IMR-90 (cell line): Measurements from ENCODE around the gene LEF1. TPM values are rescaled to one million over a fixed set of nuclear protein-coding genes. Genes with fewer than 3 reads are reported as not detected.

ENCODE experiments used
- ATAC-seq: fragments of 200-7000 bp; cut with Tn5 transposase; 2 replicates; pipeline ENCODE4 v1.9.1; 2020; ENCODE audit warnings: low read depth, mild to moderate bottlenecking, moderate library complexity
- BruUV-seq: library from RNA; stranded (reverse); fragments of 400-500 nt; replicated peaks from 2 replicates; lab custom pipeline; 2021; lab: Mats Ljungman, UMichigan
- CTCF ChIA-PET: fragments of 300-600 bp; formaldehyde crosslinking; extraction: SDS; loops from one replicate; lab custom pipeline; 2021; ENCODE audit warnings: antibody characterized with exemption; lab: Yijun Ruan, JAX
- POLR2A ChIA-PET: fragments of 300-600 bp; sonication (Branson Sonifier 250); formaldehyde crosslinking; loops from one replicate; lab custom pipeline; 2022; ENCODE audit warnings: antibody characterized with exemption; ENCODE audit not compliant: unreplicated experiment; lab: Charles Lee
- DNase-seq: peaks from one replicate; pipeline ENCODE4 v3.0.0; 2013
- H2AFZ ChIP-seq: replicated peaks from 2 replicates; pipeline ENCODE3; 2013; ENCODE audit warnings: low read length, mild to moderate bottlenecking; ENCODE audit not compliant: poor library complexity
- H2AK5ac ChIP-seq: 2 replicates; pipeline ENCODE4 v1.6.1; 2013; ENCODE audit warnings: low read depth, low read length, inconsistent platforms
- H2AK9ac ChIP-seq: replicated peaks from 2 replicates; pipeline ENCODE3; 2013; ENCODE audit warnings: mild to moderate bottlenecking, low read depth, low read length, moderate library complexity; ENCODE audit not compliant: poor library complexity
- H2BK120ac ChIP-seq: 2 replicates; pipeline ENCODE4 v1.6.1; 2013; ENCODE audit warnings: low read depth, low read length, inconsistent platforms
- H2BK15ac ChIP-seq: 3 replicates; pipeline ENCODE4 v1.6.1; 2013; ENCODE audit warnings: low read depth, low read length, inconsistent platforms
- H2BK20ac ChIP-seq: 2 replicates; pipeline ENCODE4 v1.6.1; 2013; ENCODE audit warnings: low read depth, mild to moderate bottlenecking, inconsistent platforms, low read length, moderate library complexity
- H2BK5ac ChIP-seq: 2 replicates; pipeline ENCODE4 v1.6.1; 2013; ENCODE audit warnings: mild to moderate bottlenecking, low read depth, low read length, inconsistent platforms; ENCODE audit not compliant: poor library complexity, severe bottlenecking
- H3K14ac ChIP-seq: replicated peaks from 2 replicates; pipeline ENCODE4 v1.6.1; 2013; ENCODE audit warnings: low read depth, low read length, inconsistent platforms
- H3K18ac ChIP-seq: 2 replicates; pipeline ENCODE4 v1.6.1; 2013; ENCODE audit warnings: low read depth, low read length, control low read depth
- H3K23ac ChIP-seq: 2 replicates; pipeline ENCODE4 v1.6.1; 2013; ENCODE audit warnings: low read depth, low read length, inconsistent platforms
- H3K27ac ChIP-seq: 2 replicates; pipeline ENCODE4 v1.5.1; 2013; ENCODE audit warnings: mild to moderate bottlenecking, control low read depth, low read length; ENCODE audit not compliant: insufficient read depth
- H3K27me3 ChIP-seq: 2 replicates; pipeline ENCODE4 v1.6.1; 2013; ENCODE audit warnings: low read length; ENCODE audit not compliant: control insufficient read depth, insufficient read depth
- H3K36me3 ChIP-seq: 2 replicates; pipeline ENCODE4 v1.6.1; 2013; ENCODE audit warnings: low read length, mixed read lengths; ENCODE audit not compliant: control insufficient read depth, insufficient read depth
- H3K4ac ChIP-seq: 2 replicates; pipeline ENCODE4 v1.6.1; 2013; ENCODE audit warnings: low read depth, low read length, inconsistent platforms
- H3K4me1 ChIP-seq: 2 replicates; pipeline ENCODE4 v1.6.1; 2013; ENCODE audit warnings: low read length, mixed read lengths; ENCODE audit not compliant: control insufficient read depth, insufficient read depth
- H3K4me2 ChIP-seq: 2 replicates; pipeline ENCODE4 v1.6.1; 2013; ENCODE audit warnings: low read depth, mild to moderate bottlenecking, control low read depth, low read length, moderate library complexity
- H3K4me3 ChIP-seq: 2 replicates; pipeline ENCODE4 v1.5.1; 2013; ENCODE audit warnings: low read depth, mild to moderate bottlenecking, control low read depth, low read length, moderate library complexity; ENCODE audit not compliant: insufficient read depth
- H3K56ac ChIP-seq: 2 replicates; pipeline ENCODE4 v1.6.1; 2013; ENCODE audit warnings: low read length, inconsistent platforms; ENCODE audit not compliant: insufficient read depth; ENCODE audit errors: extremely low read depth
- H3K79me1 ChIP-seq, 2 experiments: 2 replicates each; pipeline ENCODE4 v1.6.1; 2013; ENCODE audit warnings: low read length in 2 of 2, inconsistent platforms in 1 of 2, low read depth in 1 of 2
- H3K9ac ChIP-seq: 2 replicates; pipeline ENCODE4 v1.6.1; 2013; ENCODE audit warnings: low read depth, low read length, control low read depth
- H3K9me1 ChIP-seq: 2 replicates; pipeline ENCODE4 v1.6.1; 2013; ENCODE audit warnings: low read length, inconsistent platforms; ENCODE audit not compliant: insufficient read depth
- H3K9me3 ChIP-seq: 2 replicates; pipeline ENCODE4 v1.6.1; 2013; ENCODE audit warnings: low read length; ENCODE audit not compliant: control insufficient read depth, insufficient read depth
- H4K20me1 ChIP-seq: 2 replicates; pipeline ENCODE4 v1.6.1; 2013; ENCODE audit warnings: low read length, inconsistent platforms; ENCODE audit not compliant: insufficient read depth
- H4K5ac ChIP-seq: 2 replicates; pipeline ENCODE4 v1.6.1; 2013; ENCODE audit warnings: mild to moderate bottlenecking, low read depth, low read length, control low read depth
- H4K8ac ChIP-seq, 2 experiments: 2 replicates each; pipeline ENCODE4 v1.6.1; 2013; ENCODE audit warnings: low read depth in 2 of 2, low read length in 2 of 2, control low read depth in 1 of 2, inconsistent platforms in 1 of 2
- H4K91ac ChIP-seq: 2 replicates; pipeline ENCODE4 v1.6.1; 2013; ENCODE audit warnings: low read depth, low read length, inconsistent platforms; ENCODE audit not compliant: insufficient read depth
- BHLHE40 ChIP-seq: fragments of 150-350 bp; IDR thresholded peaks from 2 replicates; pipeline ENCODE4 v1.6.1; 2016; ENCODE audit warnings: mild to moderate bottlenecking, low read depth, low read length
- CEBPB ChIP-seq: IDR thresholded peaks from 2 replicates; pipeline ENCODE4 v1.6.1; 2012; ENCODE audit warnings: low read depth, low read length, improper control_type of control experiment
- CHD1 ChIP-seq: IDR thresholded peaks from 2 replicates; pipeline ENCODE4 v1.6.1; 2012; ENCODE audit warnings: low read depth, low read length, improper control_type of control experiment
- MAFK ChIP-seq: IDR thresholded peaks from 2 replicates; pipeline ENCODE4 v1.6.1; 2012; ENCODE audit warnings: low read depth, low read length, improper control_type of control experiment
- MAZ ChIP-seq: IDR thresholded peaks from 2 replicates; pipeline ENCODE4 v1.6.1; 2012; ENCODE audit warnings: low read depth, mild to moderate bottlenecking, low read length, improper control_type of control experiment, moderate library complexity, borderline replicate concordance
- NFE2L2 ChIP-seq: fragments of 150-350 bp; IDR thresholded peaks from 2 replicates; pipeline ENCODE4 v1.6.1; 2016; ENCODE audit warnings: low read depth, mild to moderate bottlenecking, low read length
- POLR2A ChIP-seq: IDR thresholded peaks from 2 replicates; pipeline ENCODE4 v1.6.1; 2012; ENCODE audit warnings: mild to moderate bottlenecking, low read depth, low read length
- RAD21 ChIP-seq: IDR thresholded peaks from 2 replicates; pipeline ENCODE4 v1.6.1; 2012; ENCODE audit warnings: low read length, improper control_type of control experiment
- SMC3 ChIP-seq: fragments of 150-350 bp; IDR thresholded peaks from 2 replicates; pipeline ENCODE4 v1.6.1; 2016; ENCODE audit warnings: low read depth, mild to moderate bottlenecking, antibody characterized with exemption, low read length, moderate library complexity
- WGBS, 2 experiments: methylation state at CpG; one replicate each; pipeline versions ENCODE4 v1.1.5 to v1.1.7; 2013; ENCODE audit warnings: missing lambda C conversion rate in 2 of 2; ENCODE audit not compliant: insufficient read length in 1 of 2; ENCODE audit errors: extremely low coverage in 2 of 2; 5-methylcytosine and 5-hydroxymethylcytosine counted together
- dilution Hi-C: fragments of 300-500 bp; cut with HindIII; formaldehyde crosslinking; loops from one replicate; pipeline ENCODE4 v1.14.3; 2018; ENCODE audit warnings: low sequenced_read_pairs; ENCODE audit not compliant: unreplicated experiment
- in situ Hi-C: fragments of 300-500 bp; cut with MboI; formaldehyde crosslinking; loops from 3 replicates; pipeline ENCODE4 v1.14.3; 2019; ENCODE audit warnings: low sequenced_read_pairs, inconsistent platforms, mixed read lengths
- intact Hi-C: fragments of 100-400 bp; cut with micrococcal nuclease; formaldehyde crosslinking; loops from 2 replicates; pipeline ENCODE4 v1.10.0; 2022
- polyA plus RNA-seq, 3 experiments: library from polyadenylated mRNA; depleted of rRNA; stranded (reverse); fragments of >200 nt; gene quantifications; 2 replicates each; pipeline ENCODE4 v1.2.3, GENCODE V29; 2012; ENCODE audit warnings: low replicate concordance in 1 of 3
- total RNA-seq: library from RNA; depleted of rRNA; stranded (reverse); fragments of >200 nt; gene quantifications from 2 replicates; pipeline ENCODE4 v1.2.3, GENCODE V29; 2012
- TF ChIP-seq, protein P1 (sequence below): fragments of 150-350 bp; IDR thresholded peaks from 2 replicates; pipeline ENCODE4 v1.6.1; 2016; ENCODE audit warnings: low read depth, mild to moderate bottlenecking, low read length, moderate library complexity, borderline replicate concordance
- TF ChIP-seq, protein P2 (sequence below): fragments of 150-350 bp; IDR thresholded peaks from 2 replicates; pipeline ENCODE4 v1.6.1; 2017; ENCODE audit warnings: mild to moderate bottlenecking, antibody characterized with exemption, low read length, low read depth

The LEF1 gene
- total and polyA plus RNA-seq, 2 of the 4 experiments (the other 2 are of a cell fraction): 1.7 to 1.8 TPM

DNA sequence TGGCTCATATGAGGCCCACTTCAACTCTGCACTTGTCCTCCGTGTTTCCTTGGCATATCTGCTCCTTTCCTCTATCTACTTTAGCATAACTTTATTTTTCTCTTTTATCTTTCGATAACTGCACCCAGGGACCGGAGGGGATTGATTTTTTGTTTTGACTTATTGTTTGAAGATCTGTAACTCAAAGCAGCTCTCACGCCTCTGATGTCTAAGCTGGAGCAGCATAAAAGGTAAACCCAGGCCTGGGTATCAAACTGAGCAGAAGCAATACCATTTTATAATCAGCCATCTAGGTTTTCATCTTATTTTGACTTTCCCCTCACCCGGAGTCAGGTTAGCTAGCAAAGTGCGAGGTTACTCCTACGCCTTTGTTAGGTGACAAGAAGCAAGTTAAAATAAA, 28.4 kb downstream of the LEF1 start:
- in situ Hi-C loops: no loop called here
- H4K20me1 ChIP-seq: no peaks in the 10 kb centered on the region
- H2BK15ac ChIP-seq: no peak overlapping the region
- no peaks in the 10 kb centered on the region for H3K4me1 ChIP-seq
- no peak overlapping the region for H2BK120ac ChIP-seq
- no peak overlapping the region for H2AK9ac ChIP-seq
- intact Hi-C loops: loop anchor here (2.0 kb wide), 1 partner anchor 14 kb away; no protein-coding TSS in a partner anchor
- no peak overlapping the region for H3K9ac ChIP-seq
- no peak overlapping the region for H3K4me2 ChIP-seq
- H3K9me3 ChIP-seq: no peaks in the 10 kb centered on the region
- no peaks in the 10 kb centered on the region for H3K9me1 ChIP-seq
- no TSS peak for BruUV-seq
- H4K91ac ChIP-seq: no peak overlapping the region
- no peak for TF ChIP-seq POLR2A
- no peak for TF ChIP-seq RAD21
- TF ChIP-seq, protein P1, sequence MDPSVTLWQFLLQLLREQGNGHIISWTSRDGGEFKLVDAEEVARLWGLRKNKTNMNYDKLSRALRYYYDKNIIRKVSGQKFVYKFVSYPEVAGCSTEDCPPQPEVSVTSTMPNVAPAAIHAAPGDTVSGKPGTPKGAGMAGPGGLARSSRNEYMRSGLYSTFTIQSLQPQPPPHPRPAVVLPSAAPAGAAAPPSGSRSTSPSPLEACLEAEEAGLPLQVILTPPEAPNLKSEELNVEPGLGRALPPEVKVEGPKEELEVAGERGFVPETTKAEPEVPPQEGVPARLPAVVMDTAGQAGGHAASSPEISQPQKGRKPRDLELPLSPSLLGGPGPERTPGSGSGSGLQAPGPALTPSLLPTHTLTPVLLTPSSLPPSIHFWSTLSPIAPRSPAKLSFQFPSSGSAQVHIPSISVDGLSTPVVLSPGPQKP: no peak
- no peak for TF ChIP-seq SMC3
- no peak for TF ChIP-seq CEBPB
- no peak for TF ChIP-seq CHD1
- TF ChIP-seq, protein P2, sequence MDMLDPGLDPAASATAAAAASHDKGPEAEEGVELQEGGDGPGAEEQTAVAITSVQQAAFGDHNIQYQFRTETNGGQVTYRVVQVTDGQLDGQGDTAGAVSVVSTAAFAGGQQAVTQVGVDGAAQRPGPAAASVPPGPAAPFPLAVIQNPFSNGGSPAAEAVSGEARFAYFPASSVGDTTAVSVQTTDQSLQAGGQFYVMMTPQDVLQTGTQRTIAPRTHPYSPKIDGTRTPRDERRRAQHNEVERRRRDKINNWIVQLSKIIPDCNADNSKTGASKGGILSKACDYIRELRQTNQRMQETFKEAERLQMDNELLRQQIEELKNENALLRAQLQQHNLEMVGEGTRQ: no peak
- no peak for TF ChIP-seq MAFK
- TF ChIP-seq BHLHE40: no peak
- no peak for TF ChIP-seq MAZ
- TF ChIP-seq NFE2L2: no peak
- ATAC-seq: no peak
- no peak overlapping the region for H3K56ac ChIP-seq
- no peak overlapping the region for H3K27ac ChIP-seq
- no peak overlapping the region for H3K4ac ChIP-seq
- WGBS, 2 experiments: no CpG with 5 or more reads among the region's 7 CpGs
- ChIA-PET POLR2A (no interaction called here), CTCF (interaction anchor here (0.5 kb wide), 1 partner anchor 39 kb away, joined by 3 read pairs; no protein-coding TSS in a partner anchor)
- H2AFZ ChIP-seq: no peak overlapping the region
- no peak overlapping the region for H3K14ac ChIP-seq
- no peak overlapping the region for H2AK5ac ChIP-seq
- dilution Hi-C loops: no loop called here
- no peaks in the 10 kb centered on the region for H3K36me3 ChIP-seq
- no peak overlapping the region for H4K5ac ChIP-seq
- no peak overlapping the region for H3K23ac ChIP-seq
- H3K4me3 ChIP-seq: no peak overlapping the region
- no peak overlapping the region for H4K8ac ChIP-seq
- H2BK20ac ChIP-seq: no peak overlapping the region
- H2BK5ac ChIP-seq: no peak overlapping the region
- no peak for DNase-seq
- H3K27me3 ChIP-seq: peaks cover 2% of the 10 kb centered on the region
- no peaks in the 10 kb centered on the region for H3K79me1 ChIP-seq
- no peak overlapping the region for H3K18ac ChIP-seq
